ENCODE data around the gene APOD.
"Not testable (repeated sequence)": the region's sequence is repeated elsewhere in the genome, so short reads cannot be mapped to it uniquely, and the experiment has no call there.

- not testable (repeated sequence) for TF ChIP-seq CTCF, POLR2A, POLR2AphosphoS5, EP300 (IDR thresholded peaks at IDR 0.05)
These were observed 38.9 kb upstream of the APOD start for GRCh38 chr3:195622523-195623170.
